ENCODE measurements around the gene SBF2. TPM values are rescaled to one million over a fixed set of nuclear protein-coding genes. Genes with fewer than 3 reads are reported as not detected.

The SBF2 gene
- total and polyA plus RNA-seq, 2 of the 13 experiments (the other 11 are each of a cell fraction or from before 2014, with no cell fraction given) = 24.0 to 45.8 TPM

- TF ChIP-seq TFAP4 (IDR thresholded peaks at IDR 0.05; ENCODE audit: borderline replicate concordance, low read depth) (peak; percentile 75; the same call in 1 of the 2 replicates), SP1 (IDR thresholded peaks at IDR 0.05) (no peak), SP1 (CRISPR knock-in tag; IDR thresholded peaks at IDR 0.05) (no peak), FOXO1 (CRISPR knock-in tag; IDR thresholded peaks at IDR 0.05) (peak; percentile 65), SMAD9 (CRISPR knock-in tag; IDR thresholded peaks at IDR 0.05) (no peak), RBAK (CRISPR knock-in tag; IDR thresholded peaks at IDR 0.05) (no peak), ZNF691 (CRISPR knock-in tag; IDR thresholded peaks at IDR 0.05; ENCODE audit: borderline replicate concordance, low read depth) (no peak), ZKSCAN1 (IDR thresholded peaks at IDR 0.05; ENCODE audit: low read length) (no peak), ZNF687 (CRISPR knock-in tag; IDR thresholded peaks at IDR 0.05) (no peak), CBX1 (IDR thresholded peaks at IDR 0.05; ENCODE audit: low read depth) (no peak), ATF4 (CRISPR knock-in tag; IDR thresholded peaks at IDR 0.05) (peak in 1 of 2 experiments; percentile 97; a peak in 2 of 4 replicates), HOXD1 (CRISPR knock-in tag; IDR thresholded peaks at IDR 0.05) (0 out of 2 replicates have a peak, but pooled peaks have one; percentile 38), ZKSCAN8 (CRISPR knock-in tag; IDR thresholded peaks at IDR 0.05; ENCODE audit: borderline replicate concordance) (peak; percentile 99), ETV5 (CRISPR knock-in tag; IDR thresholded peaks at IDR 0.05; ENCODE audit: borderline replicate concordance) (peak; percentile 29; the same call in 1 of the 2 replicates), ARID5B (CRISPR knock-in tag; IDR thresholded peaks at IDR 0.05) (peak; percentile 97), ZNF256 (CRISPR knock-in tag; conservative IDR thresholded peaks at IDR 0.05) (no peak), MTF1 (CRISPR knock-in tag; IDR thresholded peaks at IDR 0.05) (no peak), ZNF230 (CRISPR knock-in tag; IDR thresholded peaks at IDR 0.05) (no peak), ZNF34 (CRISPR knock-in tag; IDR thresholded peaks at IDR 0.05; ENCODE audit: borderline replicate concordance) (no peak), ZNF552 (CRISPR knock-in tag; IDR thresholded peaks at IDR 0.05; ENCODE audit: borderline replicate concordance) (no peak), ZNF792 (CRISPR knock-in tag; IDR thresholded peaks at IDR 0.05) (0 out of 2 replicates have a peak, but pooled peaks have one; percentile 33)
Measured at GRCh38 chr11:10050561-10050960, 243.5 kb downstream of the SBF2 start (continued).
